Measurements from ENCODE around the gene CCIN.

DNA sequence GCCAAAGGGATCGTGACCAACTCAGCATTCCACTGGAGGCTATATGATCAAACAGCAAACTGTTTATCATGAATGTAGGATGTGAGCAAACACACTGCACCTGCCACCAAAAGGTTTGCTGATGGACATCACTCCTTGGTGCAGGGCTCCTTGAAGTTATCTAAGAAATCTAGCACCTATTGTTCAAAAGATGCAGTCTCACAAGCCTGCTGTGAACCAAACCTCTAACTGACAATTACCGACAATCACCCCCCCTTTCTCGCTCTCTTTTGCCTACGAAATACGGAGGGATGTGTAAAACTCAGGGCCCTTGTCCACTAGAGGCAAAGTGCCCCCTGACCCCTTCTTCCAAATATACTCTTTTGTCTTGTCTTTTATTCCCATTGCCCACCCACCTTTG, 19.0 kb downstream of the CCIN start:
- TF ChIP-seq, protein P1, sequence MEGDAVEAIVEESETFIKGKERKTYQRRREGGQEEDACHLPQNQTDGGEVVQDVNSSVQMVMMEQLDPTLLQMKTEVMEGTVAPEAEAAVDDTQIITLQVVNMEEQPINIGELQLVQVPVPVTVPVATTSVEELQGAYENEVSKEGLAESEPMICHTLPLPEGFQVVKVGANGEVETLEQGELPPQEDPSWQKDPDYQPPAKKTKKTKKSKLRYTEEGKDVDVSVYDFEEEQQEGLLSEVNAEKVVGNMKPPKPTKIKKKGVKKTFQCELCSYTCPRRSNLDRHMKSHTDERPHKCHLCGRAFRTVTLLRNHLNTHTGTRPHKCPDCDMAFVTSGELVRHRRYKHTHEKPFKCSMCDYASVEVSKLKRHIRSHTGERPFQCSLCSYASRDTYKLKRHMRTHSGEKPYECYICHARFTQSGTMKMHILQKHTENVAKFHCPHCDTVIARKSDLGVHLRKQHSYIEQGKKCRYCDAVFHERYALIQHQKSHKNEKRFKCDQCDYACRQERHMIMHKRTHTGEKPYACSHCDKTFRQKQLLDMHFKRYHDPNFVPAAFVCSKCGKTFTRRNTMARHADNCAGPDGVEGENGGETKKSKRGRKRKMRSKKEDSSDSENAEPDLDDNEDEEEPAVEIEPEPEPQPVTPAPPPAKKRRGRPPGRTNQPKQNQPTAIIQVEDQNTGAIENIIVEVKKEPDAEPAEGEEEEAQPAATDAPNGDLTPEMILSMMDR (IDR thresholded peaks at IDR 0.05; ENCODE audit: insufficient read depth, low read length) = no peak
- TF ChIP-seq SPI1 (IDR thresholded peaks at IDR 0.05; ENCODE audit: borderline replicate concordance, low read depth) (no peak), POLR2AphosphoS5 (IDR thresholded peaks at IDR 0.05; ENCODE audit: low read depth) (no peak), GABPA (IDR thresholded peaks at IDR 0.05; ENCODE audit: low read depth) (no peak)
- TF ChIP-seq, protein P2, sequence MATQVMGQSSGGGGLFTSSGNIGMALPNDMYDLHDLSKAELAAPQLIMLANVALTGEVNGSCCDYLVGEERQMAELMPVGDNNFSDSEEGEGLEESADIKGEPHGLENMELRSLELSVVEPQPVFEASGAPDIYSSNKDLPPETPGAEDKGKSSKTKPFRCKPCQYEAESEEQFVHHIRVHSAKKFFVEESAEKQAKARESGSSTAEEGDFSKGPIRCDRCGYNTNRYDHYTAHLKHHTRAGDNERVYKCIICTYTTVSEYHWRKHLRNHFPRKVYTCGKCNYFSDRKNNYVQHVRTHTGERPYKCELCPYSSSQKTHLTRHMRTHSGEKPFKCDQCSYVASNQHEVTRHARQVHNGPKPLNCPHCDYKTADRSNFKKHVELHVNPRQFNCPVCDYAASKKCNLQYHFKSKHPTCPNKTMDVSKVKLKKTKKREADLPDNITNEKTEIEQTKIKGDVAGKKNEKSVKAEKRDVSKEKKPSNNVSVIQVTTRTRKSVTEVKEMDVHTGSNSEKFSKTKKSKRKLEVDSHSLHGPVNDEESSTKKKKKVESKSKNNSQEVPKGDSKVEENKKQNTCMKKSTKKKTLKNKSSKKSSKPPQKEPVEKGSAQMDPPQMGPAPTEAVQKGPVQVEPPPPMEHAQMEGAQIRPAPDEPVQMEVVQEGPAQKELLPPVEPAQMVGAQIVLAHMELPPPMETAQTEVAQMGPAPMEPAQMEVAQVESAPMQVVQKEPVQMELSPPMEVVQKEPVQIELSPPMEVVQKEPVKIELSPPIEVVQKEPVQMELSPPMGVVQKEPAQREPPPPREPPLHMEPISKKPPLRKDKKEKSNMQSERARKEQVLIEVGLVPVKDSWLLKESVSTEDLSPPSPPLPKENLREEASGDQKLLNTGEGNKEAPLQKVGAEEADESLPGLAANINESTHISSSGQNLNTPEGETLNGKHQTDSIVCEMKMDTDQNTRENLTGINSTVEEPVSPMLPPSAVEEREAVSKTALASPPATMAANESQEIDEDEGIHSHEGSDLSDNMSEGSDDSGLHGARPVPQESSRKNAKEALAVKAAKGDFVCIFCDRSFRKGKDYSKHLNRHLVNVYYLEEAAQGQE (IDR thresholded peaks at IDR 0.05; ENCODE audit: insufficient replicate concordance, low read depth) = no peak

Data from HL-60 (cell line).